Thymus (tissue), 11 donors: ENCODE results near the gene SERPINB1. TPM values are rescaled to one million over a fixed set of nuclear protein-coding genes. Genes with fewer than 3 reads are reported as not detected.

Experiments
- DNase-seq, 9 donors: peaks; one replicate each; pipeline ENCODE4 v3.0.0-alpha.2; 2013; ENCODE audit warnings: low spot score in 9 of 9, low read depth in 6 of 9, missing footprints in 1 of 9
- H3K27ac ChIP-seq, 2 donors: one replicate each; pipeline ENCODE4 v1.5.1; 2013; ENCODE audit warnings: control low read depth in 1 of 2, low read depth in 1 of 2, low read length in 1 of 2, mild to moderate bottlenecking in 1 of 2, moderate library complexity in 1 of 2
- H3K27me3 ChIP-seq, 2 donors: one replicate each; pipeline ENCODE4 v1.5.1; 2013; ENCODE audit warnings: low read length in 1 of 2; ENCODE audit not compliant: control insufficient read depth in 2 of 2, insufficient read depth in 1 of 2
- H3K36me3 ChIP-seq, 2 donors: one replicate each; pipeline ENCODE4 v1.5.1; 2013; ENCODE audit warnings: low read length in 1 of 2, mild to moderate bottlenecking in 1 of 2, moderate library complexity in 1 of 2; ENCODE audit not compliant: control insufficient read depth in 2 of 2, insufficient read depth in 2 of 2
- H3K4me1 ChIP-seq, 2 donors: one replicate each; pipeline ENCODE4 v1.5.1; 2013; ENCODE audit warnings: low read length in 2 of 2; ENCODE audit not compliant: control insufficient read depth in 2 of 2, insufficient read depth in 2 of 2
- H3K4me3 ChIP-seq, 2 donors: one replicate each; pipeline ENCODE4 v1.5.1; 2013; ENCODE audit warnings: low read length in 2 of 2, control low read depth in 1 of 2, mild to moderate bottlenecking in 1 of 2
- H3K9me3 ChIP-seq, 2 donors: one replicate each; pipeline ENCODE4 v1.5.1; 2013; ENCODE audit warnings: low read length in 1 of 2, mild to moderate bottlenecking in 1 of 2; ENCODE audit not compliant: control insufficient read depth in 2 of 2, insufficient read depth in 1 of 2
- WGBS: extraction: QIAGEN DNeasy Blood & Tissue Kit; methylation state at CpG from one replicate; pipeline ENCODE4 v1.1.7; 2013; 5-methylcytosine and 5-hydroxymethylcytosine counted together
- polyA plus RNA-seq: library from polyadenylated mRNA; stranded (reverse); fragments of 200-250 nt; gene quantifications from one replicate; pipeline ENCODE4 v1.2.3, GENCODE V29; 2013
- total RNA-seq: library from RNA; stranded (reverse); fragments of 120-200 nt; gene quantifications from one replicate; pipeline ENCODE4 v1.2.4, GENCODE V29; 2013
- donor health status: healthy.

SERPINB1 gene
- total and polyA plus RNA-seq, 2 donors: 29.9 to 120 TPM

GRCh38 chr6:2817903-2818443 lies 23.7 kb downstream of the SERPINB1 start:
- H3K27ac ChIP-seq: peak overlapping the region in 1 of 2 donors; percentile 0
- 66% methylated on average over 4 of the region's 4 CpGs for WGBS
- no peak overlapping the region for H3K4me3 ChIP-seq

GRCh38 chr6:2816158-2816557 lies 25.5 kb downstream of the SERPINB1 start:
- DNase-seq: no peak
- H3K36me3 ChIP-seq: no peaks in the 10 kb centered on the region
- H3K27me3 ChIP-seq: no peaks in the 10 kb centered on the region
- H3K4me1 ChIP-seq: peaks cover 0 to 9% of the 10 kb centered on the region in 2 donors
- no peak overlapping the region for H3K4me3 ChIP-seq
- peaks cover 0 to 4% of the 10 kb centered on the region in 2 donors for H3K9me3 ChIP-seq
- H3K27ac ChIP-seq: no peak overlapping the region

More at GRCh38 chr6:2817903-2818443, 23.7 kb downstream of the SERPINB1 start:
- Histone ChIP-seq H3K4me1 (peaks cover 0 to 9% of the 10 kb centered on the region in 2 donors), H3K9me3 (peaks cover 0 to 4% of the 10 kb centered on the region in 2 donors), H3K36me3 (no peaks in the 10 kb centered on the region), H3K27me3 (no peaks in the 10 kb centered on the region)
- DNase-seq: no peak

- Histone ChIP-seq H3K27me3 (no peaks in the 10 kb centered on the region), H3K27ac (no peak overlapping the region), H3K9me3 (peaks cover 0 to 4% of the 10 kb centered on the region in 2 donors), H3K36me3 (no peaks in the 10 kb centered on the region), H3K4me1 (peaks cover 0 to 9% of the 10 kb centered on the region in 2 donors), H3K4me3 (no peak overlapping the region)
- no peak for DNase-seq
- WGBS: 96% methylated on average over 3 of the region's 3 CpGs
Measured at GRCh38 chr6:2812695-2813094, 29.0 kb downstream of the SERPINB1 start.

- 85% methylated on average over 9 of the region's 9 CpGs for WGBS
- no peaks in the 10 kb centered on the region for H3K27me3 ChIP-seq
- H3K4me1 ChIP-seq: peaks cover 0 to 17% of the 10 kb centered on the region in 2 donors
- no peaks in the 10 kb centered on the region for H3K36me3 ChIP-seq
- no peaks in the 10 kb centered on the region for H3K9me3 ChIP-seq
- no peak overlapping the region for H3K4me3 ChIP-seq
- peak overlapping the region in 1 of 2 donors; percentile 26 for H3K27ac ChIP-seq
- no peak for DNase-seq
Measured at GRCh38 chr6:2810092-2810671, 31.5 kb downstream of the SERPINB1 start.

- DNase-seq: no peak
- H3K4me3 ChIP-seq: no peak overlapping the region
- H3K27ac ChIP-seq: no peak overlapping the region
- no peaks in the 10 kb centered on the region for H3K9me3 ChIP-seq
- H3K36me3 ChIP-seq: no peaks in the 10 kb centered on the region
- WGBS: 97% methylated on average over 2 of the region's 2 CpGs
- no peaks in the 10 kb centered on the region for H3K27me3 ChIP-seq
- peaks cover 0 to 17% of the 10 kb centered on the region in 2 donors for H3K4me1 ChIP-seq
Measured at GRCh38 chr6:2809015-2809414, 32.6 kb downstream of the SERPINB1 start.

GRCh38 chr6:2807342-2808090 lies 34.1 kb downstream of the SERPINB1 start:
- Histone ChIP-seq H3K27me3 (no peaks in the 10 kb centered on the region), H3K27ac (peak overlapping the region in 1 of 2 donors; percentile 48), H3K36me3 (no peaks in the 10 kb centered on the region), H3K9me3 (no peaks in the 10 kb centered on the region), H3K4me3 (no peak overlapping the region), H3K4me1 (peaks cover 0 to 17% of the 10 kb centered on the region in 2 donors)
- WGBS: 84% methylated on average over 9 of the region's 9 CpGs
- no peak for DNase-seq

GRCh38 chr6:2806644-2807043 lies 35.0 kb downstream of the SERPINB1 start:
- peaks cover 0 to 17% of the 10 kb centered on the region in 2 donors for H3K4me1 ChIP-seq
- H3K27ac ChIP-seq: no peak overlapping the region
- no peak overlapping the region for H3K4me3 ChIP-seq
- H3K9me3 ChIP-seq: no peaks in the 10 kb centered on the region
- DNase-seq: no peak
- no peaks in the 10 kb centered on the region for H3K27me3 ChIP-seq
- 51% methylated on average over 3 of the region's 3 CpGs for WGBS
- H3K36me3 ChIP-seq: no peaks in the 10 kb centered on the region

- no peak overlapping the region for H3K4me3 ChIP-seq
- no peaks in the 10 kb centered on the region for H3K27me3 ChIP-seq
- WGBS: 98% methylated on average over 14 of the region's 14 CpGs
- no peak for DNase-seq
- H3K36me3 ChIP-seq: no peaks in the 10 kb centered on the region
- H3K4me1 ChIP-seq: peaks cover 0 to 15% of the 10 kb centered on the region in 2 donors
- no peaks in the 10 kb centered on the region for H3K9me3 ChIP-seq
- no peak overlapping the region for H3K27ac ChIP-seq
Measured at GRCh38 chr6:2805031-2805430, 36.6 kb downstream of the SERPINB1 start.

GRCh38 chr6:2804516-2804915 lies 37.1 kb downstream of the SERPINB1 start:
- Histone ChIP-seq H3K27me3 (no peaks in the 10 kb centered on the region), H3K4me1 (peaks cover 0 to 14% of the 10 kb centered on the region in 2 donors), H3K9me3 (no peaks in the 10 kb centered on the region), H3K4me3 (no peak overlapping the region), H3K36me3 (no peaks in the 10 kb centered on the region), H3K27ac (no peak overlapping the region)
- DNase-seq: no peak
- 96% methylated on average over 6 of the region's 6 CpGs for WGBS
